Thyroid gland (tissue), 4 donors: ENCODE data around the gene TPCN2. TPM values are rescaled to one million over a fixed set of nuclear protein-coding genes. Genes with fewer than 3 reads are reported as not detected.

Experiments used
- DNase-seq, 2 donors: peaks; one replicate each; pipeline ENCODE4 v3.0.0-alpha.2; 2019
- H3K27ac ChIP-seq, 3 donors: fragments of 200-600 bp; sonication (generic); 1 replicate in 2 of 3; 2 replicates in 1 of 3; pipeline ENCODE4 v1.5.1; 2016 to 2019; ENCODE audit warnings: mild to moderate bottlenecking in 1 of 3, moderate library complexity in 1 of 3
- H3K27me3 ChIP-seq: fragments of 200-600 bp; sonication (generic); one replicate; pipeline ENCODE4 v1.5.1; 2019
- H3K36me3 ChIP-seq, 2 donors: fragments of 200-600 bp; sonication (generic); one replicate each; pipeline ENCODE4 v1.5.1; 2016 to 2019
- H3K4me1 ChIP-seq, 2 donors: fragments of 200-600 bp; sonication (generic); one replicate each; pipeline ENCODE4 v1.5.1; 2017 to 2019
- H3K4me3 ChIP-seq, 3 donors: fragments of 200-600 bp; sonication (generic); replicated peaks in 1 of 3; 1 replicate in 2 of 3; 2 replicates in 1 of 3; pipeline ENCODE4 v1.5.1; 2016; ENCODE audit warnings: mild to moderate bottlenecking in 1 of 3
- H3K9me3 ChIP-seq: fragments of 200-600 bp; sonication (generic); one replicate; pipeline ENCODE4 v1.5.1; 2017
- CTCF ChIP-seq, 6 experiments: fragments of 200-600 bp in 3 of 6; fragments of 450-650 bp in 3 of 6; sonication (generic) in 3 of 6; IDR thresholded peaks; one replicate each; pipeline ENCODE4 v1.5.1; 2016 to 2019; ENCODE audit warnings: antibody characterized with exemption in 6 of 6, mild to moderate bottlenecking in 2 of 6, inconsistent platforms in 1 of 6, moderate library complexity in 1 of 6
- POLR2A ChIP-seq, 2 donors: fragments of 450-650 bp; IDR thresholded peaks; one replicate each; pipeline ENCODE4 v1.6.1; 2017; ENCODE audit warnings: antibody characterized with exemption in 2 of 2, mild to moderate bottlenecking in 2 of 2, moderate library complexity in 1 of 2
- WGBS, 2 donors: methylation state at CpG; one replicate each; pipeline ENCODE4 v1.1.5; 2017; 5-methylcytosine and 5-hydroxymethylcytosine counted together
- intact Hi-C: fragments of 100-400 bp; cut with DNase I; formaldehyde crosslinking; loops from one replicate; pipeline ENCODE4 v1.15.1; 2023
- total RNA-seq, 4 donors: library from RNA; depleted of rRNA; stranded (reverse); fragments of >200 nt; gene quantifications; one replicate each; pipeline ENCODE4 v1.2.3, GENCODE V29; 2016

The TPCN2 gene
- total RNA-seq, 4 donors from 2014 or later = 10.5 to 30.4 (median 13.7) TPM

DNA sequence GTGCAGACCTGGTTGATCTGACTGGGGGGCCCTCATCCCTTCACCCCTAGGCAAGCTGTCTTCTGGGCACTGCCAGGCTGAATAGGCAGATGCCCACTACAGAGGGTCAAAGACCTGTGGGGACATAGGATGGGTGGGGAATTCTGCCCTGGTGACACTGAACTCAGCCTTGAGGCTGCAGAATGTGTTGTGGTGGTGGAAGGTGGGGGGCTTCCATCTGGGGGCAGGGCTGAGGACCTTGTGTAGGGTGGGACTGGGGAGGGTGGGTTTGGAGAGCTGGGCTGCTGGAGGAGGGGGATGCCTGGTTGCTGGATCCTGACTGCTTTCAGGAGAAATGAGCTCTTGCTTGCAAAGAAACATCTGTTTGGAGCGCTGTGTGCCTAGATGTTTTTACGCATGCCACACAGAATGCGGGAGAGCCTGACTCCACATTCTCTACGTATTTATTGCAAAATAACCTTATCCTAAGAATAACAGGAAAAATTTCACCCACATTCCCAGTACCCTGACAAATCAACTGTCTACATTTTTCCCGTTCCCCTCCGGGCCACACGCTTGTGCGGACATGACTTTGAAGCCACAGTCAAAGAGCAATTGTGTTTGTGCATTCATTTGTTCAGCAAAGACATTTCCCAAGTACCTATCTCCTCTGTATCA lies 125.3 kb downstream of the TPCN2 start:
- no peak for TF ChIP-seq POLR2A (IDR thresholded peaks at IDR 0.05)
- TF ChIP-seq CTCF (IDR thresholded peaks at IDR 0.05) = no peak
- Histone ChIP-seq H3K9me3 (no peaks in the 10 kb centered on the region), H3K27me3 (no peaks in the 10 kb centered on the region), H3K36me3 (no peaks in the 10 kb centered on the region), H3K27ac (no peak overlapping the region), H3K4me1 (no peaks in the 10 kb centered on the region), H3K4me3 (no peak overlapping the region)
- whole genome bisulfite sequencing, 2 donors = 93 to 97% methylated on average over 8 of the region's 8 CpGs
- intact Hi-C loops = no loop called here
- DNase-seq = no peak

DNA sequence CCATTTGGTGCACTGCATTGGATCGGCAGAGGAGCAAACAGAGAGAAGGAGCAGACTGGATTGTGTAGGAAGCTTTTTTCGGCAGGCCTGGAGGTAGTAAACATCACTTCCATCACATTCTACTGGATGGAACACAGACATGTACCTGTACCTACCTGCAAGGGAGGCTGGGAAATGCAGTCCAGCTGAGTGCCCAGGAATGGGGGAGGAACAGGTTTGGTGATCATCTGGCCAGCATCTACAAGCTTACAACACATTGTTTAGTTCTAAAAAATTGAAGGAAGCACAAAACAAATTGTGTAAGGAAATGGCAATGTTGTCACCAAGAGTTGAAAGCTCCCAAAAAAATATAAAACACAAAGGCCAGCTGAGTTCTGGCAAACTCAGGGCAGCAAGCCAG lies 126.1 kb downstream of the TPCN2 start:
- WGBS, 2 donors = 89 to 95% methylated on average over 2 of the region's 2 CpGs
- no peak for DNase-seq
- H3K36me3 ChIP-seq = no peaks in the 10 kb centered on the region
- no peaks in the 10 kb centered on the region for H3K9me3 ChIP-seq
- TF ChIP-seq POLR2A (IDR thresholded peaks at IDR 0.05) (no peak), CTCF (IDR thresholded peaks at IDR 0.05) (no peak)
- no peaks in the 10 kb centered on the region for H3K4me1 ChIP-seq
- H3K27me3 ChIP-seq = no peaks in the 10 kb centered on the region
- intact Hi-C loops = no loop called here
- no peak overlapping the region for H3K4me3 ChIP-seq
- H3K27ac ChIP-seq = no peak overlapping the region

DNA sequence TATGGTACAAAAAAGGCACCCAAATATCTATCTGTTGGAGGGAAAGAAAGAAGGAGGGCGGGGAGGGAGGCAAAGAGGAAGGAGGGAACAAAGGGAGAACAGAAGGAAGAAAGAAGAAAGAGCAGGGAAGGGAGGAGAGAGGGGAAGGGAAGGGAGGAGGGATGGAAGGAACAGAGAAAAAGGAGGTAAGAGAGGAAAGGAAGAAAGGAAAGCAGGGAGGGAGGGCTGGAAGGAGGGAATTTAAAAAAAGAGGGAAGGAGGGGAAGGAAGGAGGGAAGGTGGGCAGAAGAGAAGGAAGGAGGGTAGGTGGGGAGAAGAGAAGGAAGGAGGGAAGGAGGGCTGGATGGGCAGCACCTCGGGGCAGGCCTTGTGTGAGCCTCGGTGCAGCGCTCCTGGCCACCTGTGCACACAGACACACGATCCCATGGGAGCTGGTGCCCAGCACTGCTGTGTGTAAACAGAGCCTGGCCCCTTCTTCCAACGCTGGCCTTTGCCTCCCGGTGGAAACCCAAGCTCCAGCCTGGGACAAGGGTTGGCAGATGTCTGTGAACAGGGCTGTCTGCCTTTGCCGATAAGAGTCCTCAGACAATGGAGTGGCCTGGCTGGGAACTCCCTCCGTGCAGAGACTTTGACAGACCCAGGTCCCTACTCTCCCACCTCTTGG lies 130.2 kb downstream of the TPCN2 start:
- TF ChIP-seq POLR2A (IDR thresholded peaks at IDR 0.05) (no peak), CTCF (IDR thresholded peaks at IDR 0.05) (no peak)
- no peaks in the 10 kb centered on the region for H3K36me3 ChIP-seq
- H3K4me3 ChIP-seq = no peak overlapping the region
- H3K27me3 ChIP-seq = no peaks in the 10 kb centered on the region
- intact Hi-C loops = no loop called here
- H3K27ac ChIP-seq = no peak overlapping the region
- H3K4me1 ChIP-seq = no peaks in the 10 kb centered on the region
- 71 to 72% methylated on average over 6 to 8 of the region's 9 CpGs for whole genome bisulfite sequencing, 2 donors
- no peak for DNase-seq
- H3K9me3 ChIP-seq = no peaks in the 10 kb centered on the region

DNA sequence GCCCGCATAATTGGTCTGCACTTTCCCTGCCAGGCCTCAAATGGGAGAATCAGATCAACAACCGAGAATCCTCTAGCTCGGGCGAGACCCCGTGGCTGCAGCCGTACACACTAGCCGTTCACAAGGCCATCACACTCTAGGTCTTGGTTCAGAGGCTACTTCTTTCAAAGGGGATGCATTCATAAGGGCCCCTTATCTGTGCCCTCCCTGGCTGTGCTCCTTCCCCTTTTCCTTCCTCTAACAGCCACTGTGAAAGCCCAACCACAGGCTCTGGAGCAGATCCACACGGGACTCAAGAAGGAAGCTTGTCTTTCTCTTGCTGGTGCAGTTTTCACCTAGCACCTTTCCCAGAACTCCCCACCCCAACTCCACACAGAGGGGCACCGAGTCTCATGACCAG lies 131.5 kb downstream of the TPCN2 start:
- Histone ChIP-seq H3K27me3 (no peaks in the 10 kb centered on the region), H3K4me3 (no peak overlapping the region), H3K36me3 (no peaks in the 10 kb centered on the region), H3K4me1 (no peaks in the 10 kb centered on the region), H3K9me3 (no peaks in the 10 kb centered on the region), H3K27ac (no peak overlapping the region)
- no peak for TF ChIP-seq CTCF (IDR thresholded peaks at IDR 0.05)
- no peak for TF ChIP-seq POLR2A (IDR thresholded peaks at IDR 0.05)
- DNase-seq = no peak
- intact Hi-C loops = no loop called here
- 83 to 88% methylated on average over 9 of the region's 9 CpGs for WGBS, 2 donors

- intact Hi-C loops = no loop called here
- H3K27ac ChIP-seq = no peak overlapping the region
- TF ChIP-seq POLR2A (IDR thresholded peaks at IDR 0.05) = no peak
- TF ChIP-seq CTCF (IDR thresholded peaks at IDR 0.05) = no peak
- no peak for DNase-seq
- no peaks in the 10 kb centered on the region for H3K4me1 ChIP-seq
- H3K4me3 ChIP-seq = no peak overlapping the region
- H3K36me3 ChIP-seq = no peaks in the 10 kb centered on the region
- no peaks in the 10 kb centered on the region for H3K9me3 ChIP-seq
- 98 to 100% methylated on average over 3 of the region's 3 CpGs for WGBS, 2 donors
- H3K27me3 ChIP-seq = no peaks in the 10 kb centered on the region
Observed at GRCh38 chr11:69180726-69181125, 132.0 kb downstream of the TPCN2 start.
